Endodermal cell (in vitro differentiated cells): ENCODE measurements around the gene LMO7. TPM values are rescaled to one million over a fixed set of nuclear protein-coding genes. Genes with fewer than 3 reads are reported as not detected.

Experiments used
- DNase-seq: peaks from one replicate; pipeline ENCODE4 v3.0.0-alpha.2; 2017
- H3K27ac ChIP-seq: 2 replicates; pipeline ENCODE4 v1.5.1; 2013; ENCODE audit warnings: mild to moderate bottlenecking, low read depth, low read length, moderate library complexity
- H3K27me3 ChIP-seq: 2 replicates; pipeline ENCODE4 v1.6.1; 2013; ENCODE audit warnings: mild to moderate bottlenecking, low read length, moderate library complexity; ENCODE audit not compliant: insufficient read depth, control insufficient read depth, poor library complexity, severe bottlenecking
- H3K36me3 ChIP-seq: 2 replicates; pipeline ENCODE4 v1.7.0; 2013; ENCODE audit warnings: mild to moderate bottlenecking, low read length, moderate library complexity; ENCODE audit not compliant: control insufficient read depth, insufficient read depth
- H3K4me1 ChIP-seq: one replicate; pipeline ENCODE4 v1.7.0; 2013; ENCODE audit warnings: low read length; ENCODE audit not compliant: control insufficient read depth, insufficient read depth
- H3K4me3 ChIP-seq: 2 replicates; pipeline ENCODE4 v1.5.1; 2013; ENCODE audit warnings: mild to moderate bottlenecking, low read length, moderate library complexity
- H3K9ac ChIP-seq: 2 replicates; pipeline ENCODE4 v1.6.1; 2013; ENCODE audit warnings: mild to moderate bottlenecking, low read length, moderate library complexity; ENCODE audit not compliant: poor library complexity, severe bottlenecking; ENCODE audit errors: extremely low read depth
- H3K9me3 ChIP-seq: 2 replicates; pipeline ENCODE4 v1.6.1; 2013; ENCODE audit warnings: mild to moderate bottlenecking, low read length, moderate library complexity; ENCODE audit not compliant: control insufficient read depth
- H3K27ac Mint-ChIP-seq: 2 replicates; pipeline ENCODE4 v1.8.0; 2020; ENCODE audit warnings: mixed read lengths
- H3K27me3 Mint-ChIP-seq: 2 replicates; pipeline ENCODE4 v1.8.0; 2021; ENCODE audit warnings: mild to moderate bottlenecking, mixed read lengths; ENCODE audit not compliant: insufficient read depth
- H3K36me3 Mint-ChIP-seq: 2 replicates; pipeline ENCODE4 v1.8.0; 2020; ENCODE audit warnings: low read depth, mixed read lengths
- H3K4me1 Mint-ChIP-seq: 2 replicates; pipeline ENCODE4 v1.8.0; 2020; ENCODE audit warnings: mixed read lengths
- H3K4me3 Mint-ChIP-seq: 2 replicates; pipeline ENCODE4 v1.8.0; 2020; ENCODE audit warnings: mild to moderate bottlenecking, moderate library complexity, mixed read lengths
- H3K9me3 Mint-ChIP-seq: 2 replicates; pipeline ENCODE4 v1.8.0; 2020; ENCODE audit warnings: mild to moderate bottlenecking, mixed read lengths
- WGBS, 2 experiments: methylation state at CpG; one replicate each; pipeline versions ENCODE4 v1.1.5 to v1.1.7; 2013; ENCODE audit warnings: missing lambda C conversion rate in 2 of 2, mixed read lengths in 1 of 2; ENCODE audit not compliant: insufficient coverage in 1 of 2, insufficient read length in 1 of 2; 5-methylcytosine and 5-hydroxymethylcytosine counted together
- total RNA-seq, 2 donors: library from RNA; stranded (reverse); fragmentation: NEBNext Ultra II Directional in 1 of 2; extraction: Animal tissue kit (Norgen Biotek cat#: 25700) in 1 of 2; gene quantifications; 2 replicates in 1 of 2; 3 replicates in 1 of 2; pipeline ENCODE4 v1.2.1, GENCODE V29; 2021
- TF ChIP-seq, protein P1 (sequence below): fragments of 200-600 bp; sonication (generic); conservative IDR thresholded peaks from 2 replicates; pipeline ENCODE4 v1.5.0; 2021; ENCODE audit warnings: antibody characterized with exemption, mild to moderate bottlenecking

The LMO7 gene
- total RNA-seq, 2 donors from 2014 or later, result 9.9 to 14.1 TPM

DNA sequence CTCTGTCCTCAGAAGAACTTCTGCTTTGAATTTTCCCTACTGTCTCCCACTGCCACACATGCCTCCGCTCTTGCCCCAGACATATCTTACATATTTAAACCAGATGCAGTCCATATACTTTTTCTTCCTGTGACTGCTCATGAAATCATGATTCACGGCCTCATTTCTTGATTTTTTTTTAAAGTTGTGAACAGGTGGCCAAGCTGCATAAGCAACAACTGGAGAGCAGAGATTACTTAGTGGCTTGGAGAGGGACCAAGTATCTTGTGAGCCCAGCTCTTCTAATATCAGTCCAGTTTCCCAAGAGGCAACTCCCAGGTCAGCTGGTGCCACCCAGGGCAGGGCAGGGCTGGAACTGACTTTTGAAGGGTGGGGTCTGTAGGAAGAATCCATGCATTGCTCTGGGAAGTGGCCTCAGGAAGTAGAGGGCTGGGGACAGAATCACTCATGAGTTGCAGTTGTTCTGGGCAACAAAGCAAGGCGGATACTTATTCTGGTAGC, 152.4 kb downstream of the LMO7 start:
- Mint-ChIP-seq H3K27me3 (no peaks in the 10 kb centered on the region), H3K27ac (no peak overlapping the region), H3K4me1 (peaks cover 14% of the 10 kb centered on the region), H3K4me3 (no peak overlapping the region), H3K36me3 (no peaks in the 10 kb centered on the region), H3K9me3 (no peaks in the 10 kb centered on the region)
- no peaks in the 10 kb centered on the region for H3K27me3 ChIP-seq
- H3K9ac ChIP-seq, result no peak overlapping the region
- H3K9me3 ChIP-seq, result no peaks in the 10 kb centered on the region
- no peak overlapping the region for H3K4me3 ChIP-seq
- DNase-seq, result no peak
- H3K36me3 ChIP-seq, result no peaks in the 10 kb centered on the region
- TF ChIP-seq, protein P1, sequence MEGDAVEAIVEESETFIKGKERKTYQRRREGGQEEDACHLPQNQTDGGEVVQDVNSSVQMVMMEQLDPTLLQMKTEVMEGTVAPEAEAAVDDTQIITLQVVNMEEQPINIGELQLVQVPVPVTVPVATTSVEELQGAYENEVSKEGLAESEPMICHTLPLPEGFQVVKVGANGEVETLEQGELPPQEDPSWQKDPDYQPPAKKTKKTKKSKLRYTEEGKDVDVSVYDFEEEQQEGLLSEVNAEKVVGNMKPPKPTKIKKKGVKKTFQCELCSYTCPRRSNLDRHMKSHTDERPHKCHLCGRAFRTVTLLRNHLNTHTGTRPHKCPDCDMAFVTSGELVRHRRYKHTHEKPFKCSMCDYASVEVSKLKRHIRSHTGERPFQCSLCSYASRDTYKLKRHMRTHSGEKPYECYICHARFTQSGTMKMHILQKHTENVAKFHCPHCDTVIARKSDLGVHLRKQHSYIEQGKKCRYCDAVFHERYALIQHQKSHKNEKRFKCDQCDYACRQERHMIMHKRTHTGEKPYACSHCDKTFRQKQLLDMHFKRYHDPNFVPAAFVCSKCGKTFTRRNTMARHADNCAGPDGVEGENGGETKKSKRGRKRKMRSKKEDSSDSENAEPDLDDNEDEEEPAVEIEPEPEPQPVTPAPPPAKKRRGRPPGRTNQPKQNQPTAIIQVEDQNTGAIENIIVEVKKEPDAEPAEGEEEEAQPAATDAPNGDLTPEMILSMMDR, result no peak
- H3K27ac ChIP-seq, result no peak overlapping the region
- WGBS, 2 experiments, result 93% methylated on average over 3 of the region's 3 CpGs
- no peaks in the 10 kb centered on the region for H3K4me1 ChIP-seq

DNA sequence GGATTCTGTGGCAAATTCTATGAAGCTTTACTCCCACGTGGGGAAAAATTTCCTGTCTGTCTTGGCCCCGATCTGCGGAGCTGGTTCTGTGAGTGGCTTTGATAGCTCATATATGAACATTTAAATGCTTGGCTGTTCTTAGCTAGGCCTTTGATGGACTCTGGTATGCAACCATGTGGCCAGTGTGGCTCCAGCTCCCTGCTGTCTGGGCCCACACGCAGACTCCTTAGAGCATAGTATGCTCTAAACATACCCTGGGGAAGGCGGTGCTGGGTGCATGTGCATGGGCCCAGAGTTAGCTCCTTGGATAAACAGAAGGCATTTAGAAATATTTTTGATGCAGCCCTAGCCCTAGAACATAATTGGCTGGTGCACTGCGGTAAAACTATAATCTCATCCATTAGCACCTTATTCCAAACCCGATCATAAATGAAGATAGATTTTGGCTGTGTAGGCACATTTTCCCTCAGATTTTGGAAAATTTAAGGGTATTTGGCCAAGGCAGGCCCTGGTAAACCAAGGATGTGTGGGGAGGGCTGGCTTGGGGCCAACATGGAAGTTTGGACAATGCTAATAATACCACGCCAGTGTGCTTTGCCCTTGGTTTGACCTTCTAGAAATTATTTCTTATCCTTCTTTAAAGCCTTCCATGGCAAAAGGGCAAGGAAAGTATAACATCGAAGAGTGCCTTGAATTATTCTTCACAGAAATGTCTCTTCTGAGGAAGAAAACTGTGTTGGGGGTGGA, 153.5 kb downstream of the LMO7 start:
- Histone ChIP-seq H3K27ac (no peak overlapping the region), H3K9me3 (no peaks in the 10 kb centered on the region), H3K4me1 (no peaks in the 10 kb centered on the region), H3K4me3 (no peak overlapping the region), H3K9ac (no peak overlapping the region), H3K36me3 (no peaks in the 10 kb centered on the region), H3K27me3 (no peaks in the 10 kb centered on the region)
- H3K36me3 Mint-ChIP-seq, result no peaks in the 10 kb centered on the region
- 81 to 100% methylated on average over 5 to 9 of the region's 9 CpGs for WGBS, 2 experiments
- no peak overlapping the region for H3K27ac Mint-ChIP-seq
- H3K27me3 Mint-ChIP-seq, result no peaks in the 10 kb centered on the region
- H3K4me3 Mint-ChIP-seq, result no peak overlapping the region
- TF ChIP-seq, protein P1, result no peak
- no peaks in the 10 kb centered on the region for H3K9me3 Mint-ChIP-seq
- peaks cover 14% of the 10 kb centered on the region for H3K4me1 Mint-ChIP-seq
- no peak for DNase-seq

DNA sequence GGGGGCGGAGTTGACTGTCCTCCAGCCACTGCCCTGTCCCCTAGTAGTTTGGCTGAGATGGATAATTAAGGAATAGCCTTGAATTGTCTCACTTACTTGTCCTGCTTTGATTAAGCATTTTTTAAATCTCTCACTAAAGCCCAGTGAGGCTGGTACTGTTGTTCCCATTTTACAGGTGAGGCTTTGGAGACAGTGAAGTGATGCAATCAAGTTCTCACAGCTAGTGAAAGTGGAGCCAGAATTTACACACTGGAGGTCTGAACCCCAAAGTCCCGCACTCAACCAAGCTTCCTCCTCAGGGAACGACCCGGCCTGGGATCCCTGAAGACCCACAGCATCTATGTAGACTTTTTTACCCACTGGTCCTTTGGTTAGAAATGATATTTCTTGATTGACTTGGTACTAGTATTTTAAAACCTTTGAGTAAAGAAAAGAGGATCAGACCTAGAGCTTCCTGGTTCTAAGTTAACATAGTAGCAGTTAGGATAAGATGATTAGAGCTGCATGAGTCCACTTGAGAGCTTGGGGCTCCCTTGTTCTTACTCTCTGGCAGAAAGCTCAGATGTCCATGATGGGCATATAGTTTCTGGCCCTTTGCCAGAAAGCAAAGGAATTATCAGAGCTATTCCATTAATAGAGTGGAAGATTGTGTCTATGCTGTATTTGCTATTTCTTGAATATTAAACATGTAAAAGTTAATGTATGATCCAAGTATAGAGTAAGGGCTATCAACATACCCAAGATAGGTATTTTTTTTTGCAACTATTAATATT, 154.3 kb downstream of the LMO7 start:
- Histone ChIP-seq H3K4me1 (no peaks in the 10 kb centered on the region), H3K27ac (no peak overlapping the region), H3K9me3 (no peaks in the 10 kb centered on the region), H3K27me3 (no peaks in the 10 kb centered on the region), H3K36me3 (no peaks in the 10 kb centered on the region), H3K4me3 (no peak overlapping the region), H3K9ac (no peak overlapping the region)
- TF ChIP-seq, protein P1, result no peak
- H3K27ac Mint-ChIP-seq, result no peak overlapping the region
- no peak for DNase-seq
- no peaks in the 10 kb centered on the region for H3K9me3 Mint-ChIP-seq
- H3K4me3 Mint-ChIP-seq, result no peak overlapping the region
- no peaks in the 10 kb centered on the region for H3K36me3 Mint-ChIP-seq
- H3K27me3 Mint-ChIP-seq, result no peaks in the 10 kb centered on the region
- H3K4me1 Mint-ChIP-seq, result peaks cover 14% of the 10 kb centered on the region
- WGBS, 2 experiments, result 83 to 93% methylated on average over 1 to 4 of the region's 4 CpGs
